HepG2 (cell line): Measurements from ENCODE around the gene MAGEL2. TPM values are rescaled to one million over a fixed set of nuclear protein-coding genes. Genes with fewer than 3 reads are reported as not detected.

Source experiments
- ATAC-seq: fragments of 200-7000 bp; cut with Tn5 transposase; 3 replicates; pipeline ENCODE4 v1.9.1; 2020; ENCODE audit warnings: mild to moderate bottlenecking, moderate library complexity
- BruUV-seq: library from RNA; stranded (reverse); fragments of 400-500 nt; replicated peaks from 2 replicates; lab custom pipeline; 2021; lab: Mats Ljungman, UMichigan
- CTCF ChIA-PET: fragments of 300-600 bp; formaldehyde crosslinking; extraction: SDS; loops from one replicate; lab custom pipeline; 2021; ENCODE audit warnings: low total read pairs, inconsistent platforms, low intra/inter-chr PET ratio; lab: Yijun Ruan, JAX
- POLR2A ChIA-PET: fragments of 350-600 bp; sonication (Branson Sonifier 250); formaldehyde crosslinking; loops from one replicate; lab custom pipeline; 2020; ENCODE audit warnings: antibody characterized with exemption, inconsistent platforms; lab: Yijun Ruan, JAX
- DNase-seq: peaks from one replicate; pipeline ENCODE4 v3.0.0-alpha.2; 2015; ENCODE audit warnings: low spot score
- FAIRE-seq: peaks from 3 replicates; lab custom pipeline; 2011; peaks lifted over from hg19 to GRCh38; lab: Jason Lieb, UNC
- H2AFZ ChIP-seq: one replicate; pipeline ENCODE4 v1.6.1; 2011; ENCODE audit warnings: low read length, inconsistent platforms
- H3K27ac ChIP-seq: fragments of 300-600 bp; 3 replicates; pipeline ENCODE4 v1.8.0; 2011; ENCODE audit warnings: mixed run types, mild to moderate bottlenecking, mixed read lengths, low read length, inconsistent platforms; ENCODE audit not compliant: insufficient read depth; ENCODE audit errors: extremely low read length
- H3K27me3 ChIP-seq, 2 experiments: fragments of 200-600 bp in 1 of 2; 2 replicates in 1 of 2; 3 replicates in 1 of 2; pipeline versions ENCODE4 v1.6.0 to v1.8.0; 2011; ENCODE audit warnings: low read length in 2 of 2, mild to moderate bottlenecking in 2 of 2, moderate library complexity in 2 of 2, inconsistent platforms in 1 of 2; ENCODE audit not compliant: insufficient read depth in 2 of 2, control insufficient read depth in 1 of 2
- H3K36me3 ChIP-seq, 2 experiments: fragments of 200-600 bp in 1 of 2; replicated peaks in 1 of 2; 2 replicates in 1 of 2; 3 replicates in 1 of 2; pipeline versions ENCODE4 v1.5.1 to v1.8.0; 2011; ENCODE audit warnings: low read length in 2 of 2, inconsistent platforms in 1 of 2; ENCODE audit not compliant: insufficient read depth in 2 of 2, control insufficient read depth in 1 of 2
- H3K4me1 ChIP-seq: 2 replicates; pipeline ENCODE4 v1.5.1; 2012; ENCODE audit warnings: low read length, inconsistent platforms; ENCODE audit not compliant: insufficient read depth
- H3K4me2 ChIP-seq: 2 replicates; pipeline ENCODE4 v1.6.0; 2011; ENCODE audit warnings: low read depth, low read length, inconsistent platforms
- H3K4me3 ChIP-seq, 3 experiments: fragments of 200-600 bp in 1 of 3; sonication (generic), shearing (Covaris generic) in 1 of 3; replicated peaks in 1 of 3; 2 replicates each; pipeline ENCODE4 v1.5.1; 2011 to 2016; ENCODE audit warnings: low read length in 3 of 3, inconsistent platforms in 2 of 3, low read depth in 2 of 3, mild to moderate bottlenecking in 2 of 3, control low read depth in 1 of 3, mixed read lengths in 1 of 3; ENCODE audit not compliant: insufficient read depth in 1 of 3
- H3K79me2 ChIP-seq: one replicate; pipeline ENCODE4 v1.6.1; 2011; ENCODE audit warnings: low read length, inconsistent platforms; ENCODE audit not compliant: insufficient read depth
- H3K9ac ChIP-seq: 2 replicates; pipeline ENCODE4 v1.6.0; 2011; ENCODE audit warnings: mild to moderate bottlenecking, low read depth, low read length, inconsistent platforms; ENCODE audit not compliant: insufficient read depth
- H3K9me3 ChIP-seq: 2 replicates; pipeline ENCODE4 v1.5.1; 2012; ENCODE audit warnings: mild to moderate bottlenecking, low read length
- H4K20me1 ChIP-seq: 2 replicates; pipeline ENCODE4 v1.6.0; 2011; ENCODE audit warnings: inconsistent platforms, mild to moderate bottlenecking, low read length, moderate library complexity; ENCODE audit not compliant: insufficient read depth
- DDIT3 ChIP-seq: sonication (generic); formaldehyde crosslinking; IDR thresholded peaks from 2 replicates; pipeline ENCODE4 v1.4.0; 2020; ENCODE audit warnings: mild to moderate bottlenecking, missing genetic modification reagents
- KLF12 ChIP-seq: sonication (generic); formaldehyde crosslinking; IDR thresholded peaks from 2 replicates; pipeline ENCODE4 v1.4.0; 2020; ENCODE audit warnings: missing genetic modification reagents, borderline replicate concordance
- NPAS2 ChIP-seq: sonication (generic); formaldehyde crosslinking; IDR thresholded peaks from 2 replicates; pipeline ENCODE4 v1.8.0; 2022; ENCODE audit warnings: mild to moderate bottlenecking, missing genetic modification reagents, borderline replicate concordance
- PPARG ChIP-seq: conservative IDR thresholded peaks from 2 replicates; pipeline ENCODE4 v1.6.1; 2016; ENCODE audit warnings: missing biosample characterization, missing genetic modification reagents
- SMAD3 ChIP-seq: sonication (generic); formaldehyde crosslinking; IDR thresholded peaks from 2 replicates; pipeline ENCODE4 v1.4.0; 2020; ENCODE audit warnings: missing genetic modification reagents
- ZBTB21 ChIP-seq: sonication (generic); formaldehyde crosslinking; IDR thresholded peaks from 2 replicates; pipeline ENCODE4 v1.4.0; 2020; ENCODE audit warnings: missing genetic modification reagents
- ZFAT ChIP-seq: sonication (generic); formaldehyde crosslinking; conservative IDR thresholded peaks from 2 replicates; pipeline ENCODE4 v1.8.1; 2023; ENCODE audit warnings: missing genetic modification reagents, inconsistent platforms
- ZNF235 ChIP-seq: sonication (generic); formaldehyde crosslinking; IDR thresholded peaks from 2 replicates; pipeline ENCODE4 v1.8.1; 2023; ENCODE audit warnings: mild to moderate bottlenecking, missing genetic modification reagents, borderline replicate concordance
- ZSCAN21 ChIP-seq: sonication (generic); formaldehyde crosslinking; IDR thresholded peaks from 2 replicates; pipeline ENCODE4 v1.8.0; 2022; ENCODE audit warnings: mild to moderate bottlenecking, missing genetic modification reagents, moderate library complexity, borderline replicate concordance
- ZXDC ChIP-seq: sonication (generic); formaldehyde crosslinking; IDR thresholded peaks from 2 replicates; pipeline ENCODE4 v1.5.0; 2020; ENCODE audit warnings: mild to moderate bottlenecking, missing genetic modification reagents
- WGBS: methylation state at CpG from one replicate; pipeline ENCODE4 v1.1.6; 2017; ENCODE audit warnings: low lambda C conversion rate; 5-methylcytosine and 5-hydroxymethylcytosine counted together
- in situ Hi-C: cut with HindIII; loops from 2 replicates; pipeline ENCODE4 v1.10.0; 2017; ENCODE audit warnings: low pct_unique_long_range_greater_than_20kb; ENCODE audit not compliant: extremely low pct_ligation_motif_present
- intact Hi-C: fragments of 100-400 bp; cut with micrococcal nuclease; formaldehyde crosslinking; loops from one replicate; pipeline ENCODE4 v1.10.0; 2022; ENCODE audit not compliant: unreplicated experiment
- polyA plus RNA-seq, 8 experiments: library from polyadenylated mRNA; depleted of rRNA in 3 of 8; stranded (reverse) in 7 of 8; unstranded in 1 of 8; fragments of >200 nt; fragmentation: Illumina TruSeq in 4 of 8; extraction: Trizol in 4 of 8; gene quantifications; 2 replicates each; pipeline versions ENCODE4 v1.2.1 to v1.2.3, GENCODE V29; 2011 to 2016; ENCODE audit warnings: low read depth in 4 of 8, missing spikeins in 1 of 8, mixed read lengths in 1 of 8; ENCODE audit not compliant: insufficient read depth in 1 of 8
- total RNA-seq, 5 experiments: library from RNA; depleted of rRNA; stranded (reverse); fragments of >200 nt; fragmentation: Illumina TruSeq; extraction: Trizol; gene quantifications; 2 replicates each; pipeline ENCODE4 v1.2.3, GENCODE V29; 2016; ENCODE audit warnings: low read depth in 1 of 5
- TF ChIP-seq, protein P1 (sequence below): sonication (generic); formaldehyde crosslinking; IDR thresholded peaks from 2 replicates; pipeline ENCODE4 v1.4.0; 2020; ENCODE audit warnings: low read depth, missing genetic modification reagents
- TF ChIP-seq, protein P2 (sequence below): sonication (generic); formaldehyde crosslinking; IDR thresholded peaks from 2 replicates; pipeline ENCODE4 v1.4.0; 2020; ENCODE audit warnings: missing genetic modification reagents

Gene MAGEL2
- total and polyA plus RNA-seq, 2 of the 13 experiments (the other 11 are each of a cell fraction or from before 2014, with no cell fraction given), result not detected

DNA sequence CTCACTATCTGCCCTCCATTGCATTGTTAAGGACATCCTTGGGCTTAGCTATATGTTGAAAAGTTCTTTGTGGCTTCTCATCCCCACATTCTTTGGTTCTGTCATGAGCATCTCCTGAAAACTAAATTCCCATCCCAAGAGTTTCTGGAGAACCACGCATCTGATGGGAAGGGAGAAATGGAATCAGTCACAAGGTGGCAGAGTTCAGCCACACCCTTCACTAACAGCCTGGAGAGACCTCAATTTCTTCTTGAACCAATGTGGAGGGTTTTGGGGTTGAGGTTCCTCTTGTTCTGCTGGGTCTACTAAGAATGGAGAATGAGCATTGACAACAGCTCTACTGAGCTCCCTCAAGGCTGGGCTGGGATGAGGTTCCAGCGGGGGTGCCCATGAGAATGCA, 15.6 kb upstream of the MAGEL2 start (continued):
- no peak for TF ChIP-seq KLF12 (CRISPR knock-in tag)

DNA sequence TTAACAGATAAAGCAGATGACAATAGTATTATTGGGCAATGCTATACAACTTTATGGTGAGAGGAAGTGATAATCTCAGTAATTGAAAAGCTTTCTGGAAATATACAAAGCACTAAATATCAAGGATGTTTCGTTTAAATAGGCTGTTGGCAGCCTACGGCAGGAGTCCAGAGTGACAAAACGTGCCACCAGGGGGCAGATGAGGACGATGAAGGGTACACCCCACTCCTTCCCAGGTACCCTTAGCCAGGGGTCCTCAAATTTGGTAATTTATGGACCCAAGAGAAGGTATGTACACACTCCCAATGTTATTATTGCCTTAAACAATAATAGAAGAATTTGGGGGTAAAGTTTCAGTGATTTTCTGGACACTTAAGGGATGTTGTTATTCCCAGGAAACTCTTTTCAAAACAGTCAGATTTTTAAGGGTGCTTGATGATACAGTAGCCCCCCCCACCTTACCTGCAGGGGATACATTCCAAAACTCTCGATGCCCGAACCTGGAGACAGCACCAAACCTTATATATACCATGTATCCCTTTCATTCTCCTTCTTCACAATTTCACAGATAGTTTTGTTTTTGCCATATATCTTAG, 1.4 kb upstream of the MAGEL2 start:
- POLR2A ChIA-PET, result no interaction called here
- no peaks in the 10 kb centered on the region for H4K20me1 ChIP-seq
- CTCF ChIA-PET, result interaction anchor here (1.2 to 2.8 kb wide), 5 partner anchors 110 to 228 kb away, joined by 4 to 33 read pairs (median 8); no protein-coding TSS in a partner anchor
- no TSS peak for BruUV-seq
- under 1% methylated on average over 6 of the region's 6 CpGs for WGBS
- intact Hi-C loops, result loop anchor here (1.0 to 10.0 kb wide), 3 partner anchors 112 to 1856 kb away; no protein-coding TSS in a partner anchor
- H3K4me2 ChIP-seq, result no peak overlapping the region
- no peak overlapping the region for H3K4me3 ChIP-seq
- H3K27me3 ChIP-seq, result peaks cover 2 to 18% of the 10 kb centered on the region in 2 experiments; a peak in 2 of 5 replicates
- no peak overlapping the region for H3K9ac ChIP-seq
- H3K9me3 ChIP-seq, result no peaks in the 10 kb centered on the region
- in situ Hi-C loops, result loop anchor here (5.0 to 25.0 kb wide), 2 partner anchors 162 to 218 kb away; no protein-coding TSS in a partner anchor
- ATAC-seq (peak; percentile 82), DNase-seq (peak; percentile 16), FAIRE-seq (peak; percentile 28)
- H3K79me2 ChIP-seq, result no peaks in the 10 kb centered on the region
- H3K36me3 ChIP-seq, result no peaks in the 10 kb centered on the region
- no peak overlapping the region for H2AFZ ChIP-seq
- H3K27ac ChIP-seq, result no peak overlapping the region
- no peaks in the 10 kb centered on the region for H3K4me1 ChIP-seq
- TF ChIP-seq ZSCAN21 (CRISPR knock-in tag), result no peak
- TF ChIP-seq, protein P1, sequence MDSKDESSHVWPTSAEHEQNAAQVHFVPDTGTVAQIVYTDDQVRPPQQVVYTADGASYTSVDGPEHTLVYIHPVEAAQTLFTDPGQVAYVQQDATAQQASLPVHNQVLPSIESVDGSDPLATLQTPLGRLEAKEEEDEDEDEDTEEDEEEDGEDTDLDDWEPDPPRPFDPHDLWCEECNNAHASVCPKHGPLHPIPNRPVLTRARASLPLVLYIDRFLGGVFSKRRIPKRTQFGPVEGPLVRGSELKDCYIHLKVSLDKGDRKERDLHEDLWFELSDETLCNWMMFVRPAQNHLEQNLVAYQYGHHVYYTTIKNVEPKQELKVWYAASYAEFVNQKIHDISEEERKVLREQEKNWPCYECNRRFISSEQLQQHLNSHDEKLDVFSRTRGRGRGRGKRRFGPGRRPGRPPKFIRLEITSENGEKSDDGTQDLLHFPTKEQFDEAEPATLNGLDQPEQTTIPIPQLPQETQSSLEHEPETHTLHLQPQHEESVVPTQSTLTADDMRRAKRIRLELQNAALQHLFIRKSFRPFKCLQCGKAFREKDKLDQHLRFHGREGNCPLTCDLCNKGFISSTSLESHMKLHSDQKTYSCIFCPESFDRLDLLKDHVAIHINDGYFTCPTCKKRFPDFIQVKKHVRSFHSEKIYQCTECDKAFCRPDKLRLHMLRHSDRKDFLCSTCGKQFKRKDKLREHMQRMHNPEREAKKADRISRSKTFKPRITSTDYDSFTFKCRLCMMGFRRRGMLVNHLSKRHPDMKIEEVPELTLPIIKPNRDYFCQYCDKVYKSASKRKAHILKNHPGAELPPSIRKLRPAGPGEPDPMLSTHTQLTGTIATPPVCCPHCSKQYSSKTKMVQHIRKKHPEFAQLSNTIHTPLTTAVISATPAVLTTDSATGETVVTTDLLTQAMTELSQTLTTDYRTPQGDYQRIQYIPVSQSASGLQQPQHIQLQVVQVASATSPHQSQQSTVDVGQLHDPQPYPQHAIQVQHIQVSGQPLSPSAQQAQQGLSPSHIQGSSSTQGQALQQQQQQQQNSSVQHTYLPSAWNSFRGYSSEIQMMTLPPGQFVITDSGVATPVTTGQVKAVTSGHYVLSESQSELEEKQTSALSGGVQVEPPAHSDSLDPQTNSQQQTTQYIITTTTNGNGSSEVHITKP, result no peak
- TF ChIP-seq, protein P2, sequence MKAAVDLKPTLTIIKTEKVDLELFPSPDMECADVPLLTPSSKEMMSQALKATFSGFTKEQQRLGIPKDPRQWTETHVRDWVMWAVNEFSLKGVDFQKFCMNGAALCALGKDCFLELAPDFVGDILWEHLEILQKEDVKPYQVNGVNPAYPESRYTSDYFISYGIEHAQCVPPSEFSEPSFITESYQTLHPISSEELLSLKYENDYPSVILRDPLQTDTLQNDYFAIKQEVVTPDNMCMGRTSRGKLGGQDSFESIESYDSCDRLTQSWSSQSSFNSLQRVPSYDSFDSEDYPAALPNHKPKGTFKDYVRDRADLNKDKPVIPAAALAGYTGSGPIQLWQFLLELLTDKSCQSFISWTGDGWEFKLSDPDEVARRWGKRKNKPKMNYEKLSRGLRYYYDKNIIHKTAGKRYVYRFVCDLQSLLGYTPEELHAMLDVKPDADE (CRISPR knock-in tag), result no peak
- no peak for TF ChIP-seq ZFAT (CRISPR knock-in tag)
- no peak for TF ChIP-seq NPAS2 (CRISPR knock-in tag)
- no peak for TF ChIP-seq ZXDC (CRISPR knock-in tag)
- TF ChIP-seq SMAD3, result no peak
- no peak for TF ChIP-seq DDIT3 (CRISPR knock-in tag)
- TF ChIP-seq ZNF235 (CRISPR knock-in tag), result no peak
- no peak for TF ChIP-seq ZBTB21 (CRISPR knock-in tag)
- no peak for TF ChIP-seq PPARG (CRISPR knock-in tag)
